Islet precursor cell (in vitro differentiated cells): ENCODE data around the gene BEAN1.

Experiments used
- DNase-seq: peaks from one replicate; pipeline ENCODE4 v3.0.0-alpha.2; 2018

The BEAN1 gene

DNA sequence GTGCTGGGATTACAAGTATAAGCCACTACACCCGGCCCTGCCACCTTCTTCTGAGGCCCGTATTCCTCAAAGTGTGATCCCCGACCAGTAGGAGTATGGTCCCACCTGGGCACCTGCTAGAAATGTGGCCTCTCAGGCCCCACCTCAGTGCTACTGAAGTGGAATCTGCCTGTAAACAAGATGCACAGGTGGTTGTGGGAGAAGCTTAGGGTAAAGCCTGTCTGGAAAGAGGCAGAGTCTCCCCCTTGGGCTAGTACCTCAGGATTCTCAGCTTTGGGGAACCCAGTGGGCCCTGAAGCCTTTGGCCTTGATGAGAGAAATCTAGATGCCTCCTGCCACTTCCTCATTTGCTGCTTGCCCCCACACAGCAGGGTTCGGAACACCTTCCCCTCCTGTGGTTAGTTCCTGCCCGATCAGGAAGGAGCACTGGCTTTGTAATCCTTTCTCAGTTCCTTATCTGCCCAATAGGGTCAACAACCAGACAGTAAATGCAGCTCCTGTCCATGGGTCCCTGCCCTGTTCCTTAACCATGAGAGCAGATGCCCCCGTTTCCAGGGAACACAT, 97.6 kb downstream of the BEAN1 start:
- DNase-seq = no peak

DNA sequence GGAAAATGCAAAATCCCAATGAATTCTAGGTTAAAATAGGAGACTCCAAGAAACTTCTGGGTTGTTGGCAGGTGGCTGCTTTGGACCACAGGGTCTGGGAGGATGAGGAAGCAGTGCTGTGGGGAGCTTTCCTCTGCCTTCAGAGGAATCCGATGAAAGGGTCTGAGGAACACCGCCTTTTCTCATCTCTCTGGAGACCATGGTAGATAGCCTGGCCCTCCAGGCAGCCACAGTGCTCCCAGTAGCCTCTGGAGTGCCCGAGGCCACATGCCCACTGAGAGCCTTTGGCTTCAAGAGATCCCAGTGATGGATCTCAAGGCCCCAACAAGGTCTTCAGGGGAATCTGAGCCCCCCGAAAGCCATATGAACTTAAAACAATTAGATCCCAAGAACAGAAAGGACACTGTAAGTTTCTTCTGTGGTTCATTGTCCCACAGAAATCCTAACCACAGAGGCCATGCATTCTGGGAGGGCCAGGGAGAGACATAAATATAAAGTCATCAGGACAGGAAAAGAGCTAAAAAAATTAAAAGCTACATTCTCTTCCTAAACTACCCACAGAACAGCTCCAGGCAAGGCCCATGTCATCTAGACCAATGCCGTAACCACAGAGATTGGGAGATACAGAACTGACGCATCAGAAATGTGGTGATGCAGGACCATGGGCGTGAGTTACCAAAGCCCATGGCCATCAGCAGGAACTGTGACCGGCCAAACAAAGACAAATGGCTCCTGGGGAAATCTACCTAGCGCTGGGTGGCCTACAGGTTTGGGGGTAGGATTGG, 98.5 kb downstream of the BEAN1 start:
- no peak for DNase-seq

DNA sequence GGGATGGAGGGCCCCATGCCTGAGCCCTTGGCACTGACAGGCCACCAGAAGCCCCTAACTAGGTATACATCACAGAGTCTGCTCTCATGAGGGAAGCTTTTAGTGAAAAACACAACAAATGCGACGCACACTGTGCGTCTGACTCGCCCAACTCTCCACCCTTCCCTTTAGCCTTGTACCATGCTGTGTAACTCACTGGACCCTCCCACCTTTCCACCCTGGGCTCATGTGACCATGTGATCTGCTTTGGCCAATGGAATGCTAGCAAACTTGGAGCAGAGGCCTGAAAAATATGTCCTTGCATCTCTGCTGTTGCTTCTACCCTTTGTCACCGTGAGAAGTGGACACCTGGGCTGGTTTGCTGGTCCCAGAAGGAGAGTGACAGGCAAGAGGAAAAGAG, 101.2 kb downstream of the BEAN1 start:
- no peak for DNase-seq

DNA sequence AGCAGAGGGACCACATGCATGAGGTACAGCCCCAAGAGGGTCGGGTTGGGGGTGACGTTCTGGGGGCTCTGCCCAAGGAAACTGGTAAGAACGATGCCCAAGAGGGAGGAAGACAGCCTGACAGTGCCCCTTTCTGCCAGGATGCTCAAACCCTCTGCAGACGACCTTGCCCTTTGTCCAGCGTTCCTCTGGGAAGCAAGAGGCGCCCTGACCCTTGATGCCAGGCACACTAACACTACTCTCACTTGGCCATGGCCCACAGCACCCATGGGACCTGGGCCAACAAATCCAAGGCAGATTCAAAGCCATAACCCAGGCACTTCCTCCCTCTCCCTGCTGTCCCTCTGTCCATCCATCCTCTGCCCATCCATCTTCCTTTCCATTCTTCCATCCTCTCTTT, 102.4 kb downstream of the BEAN1 start:
- no peak for DNase-seq
